GM18868 (cell line): ENCODE data around the gene HOXD9.

ENCODE experiments used
- ATAC-seq: cut with Tn5 transposase; IDR thresholded peaks from one replicate; pipeline ENCODE4 v1.9.1; 2021; ENCODE audit warnings: mild to moderate bottlenecking, moderate library complexity; ENCODE audit not compliant: unreplicated experiment

Gene HOXD9

GRCh38 chr2:176152350-176153181 lies 30.0 kb downstream of the HOXD9 start:
- ATAC-seq = no peak

- no peak for ATAC-seq
Measured at GRCh38 chr2:176154576-176155252, 32.2 kb downstream of the HOXD9 start.

GRCh38 chr2:176155356-176156044 lies 33.0 kb downstream of the HOXD9 start:
- no peak for ATAC-seq

GRCh38 chr2:176156301-176156806 lies 33.8 kb downstream of the HOXD9 start:
- ATAC-seq = no peak

GRCh38 chr2:176156807-176157498 lies 34.4 kb downstream of the HOXD9 start, which contains the start of gene HOXD3:
Gene HOXD3 (plus strand): TSS chr2:176157307. CDS start chr2:176169115, 11,808 bp downstream.
- ATAC-seq = no peak

GRCh38 chr2:176157499-176158185 lies 35.1 kb downstream of the HOXD9 start:
- ATAC-seq = no peak

- ATAC-seq = no peak
Measured at GRCh38 chr2:176158186-176158591, 35.7 kb downstream of the HOXD9 start.

- no peak for ATAC-seq
Measured at GRCh38 chr2:176158855-176159662, 36.5 kb downstream of the HOXD9 start.

GRCh38 chr2:176159663-176160250 lies 37.2 kb downstream of the HOXD9 start:
- no peak for ATAC-seq

- no peak for ATAC-seq
Measured at GRCh38 chr2:176160251-176160985, 37.9 kb downstream of the HOXD9 start.

GRCh38 chr2:176160986-176161824 lies 38.7 kb downstream of the HOXD9 start:
- no peak for ATAC-seq

- ATAC-seq = no peak
Measured at GRCh38 chr2:176161825-176162626, 39.5 kb downstream of the HOXD9 start.

GRCh38 chr2:176162911-176163671 lies 40.6 kb downstream of the HOXD9 start:
- no peak for ATAC-seq

- no peak for ATAC-seq
Measured at GRCh38 chr2:176163672-176164056, 41.1 kb downstream of the HOXD9 start.

- no peak for ATAC-seq
Measured at GRCh38 chr2:176164201-176164600, 41.7 kb downstream of the HOXD9 start.
